ENCODE measurements around the gene BAZ1B.

- TF ChIP-seq MAX (CRISPR knock-in tag; IDR thresholded peaks at IDR 0.05) (no peak), CTCF (IDR thresholded peaks at IDR 0.05) (no peak), ZNF121 (CRISPR knock-in tag; IDR thresholded peaks at IDR 0.05) (no peak), E2F1 (CRISPR knock-in tag; IDR thresholded peaks at IDR 0.05) (no peak)
Measured at GRCh38 chr7:73391396-73391795, 130.7 kb downstream of the BAZ1B start.

Measured in WTC11 (cell line).